ENCODE measurements around the gene ZNF408. TPM values are rescaled to one million over a fixed set of nuclear protein-coding genes. Genes with fewer than 3 reads are reported as not detected.

ZNF408 gene
- total RNA-seq, 2 experiments from 2014 or later, result 9.2 to 9.7 TPM

DNA sequence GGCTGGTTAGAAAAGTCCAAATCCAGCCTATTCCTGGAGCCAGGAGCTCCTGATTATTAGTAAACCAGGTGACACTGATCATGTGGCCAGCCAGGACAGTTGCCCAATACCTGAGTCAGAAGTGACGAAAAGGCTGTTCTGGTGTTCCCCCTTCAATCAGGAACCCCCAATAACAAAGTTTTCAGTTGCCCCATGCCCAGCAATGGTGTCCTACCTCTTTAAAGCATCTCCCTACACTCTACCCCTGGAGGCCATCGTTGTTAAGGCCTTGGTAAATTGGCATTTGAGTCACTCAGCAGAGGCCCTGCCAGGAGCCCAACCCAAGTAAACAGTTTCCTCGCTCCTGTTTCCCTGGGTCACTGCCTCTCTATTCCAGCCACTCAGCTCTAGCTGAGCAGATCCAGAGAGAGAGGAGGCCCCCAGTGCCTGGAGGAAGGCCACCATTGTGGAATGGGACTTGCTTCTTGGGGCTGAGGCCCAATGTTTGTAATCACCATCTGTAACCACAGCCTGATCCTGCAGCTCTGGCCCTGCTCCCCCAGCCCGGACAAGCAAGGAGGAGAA lies 25.5 kb upstream of the ZNF408 start:
- CTCF ChIA-PET, result interaction anchor here (0.9 to 1.5 kb wide), 4 partner anchors 9 to 137 kb away, joined by 3 to 4 read pairs (median 3); no protein-coding TSS in a partner anchor
- no peak for DNase-seq

DNA sequence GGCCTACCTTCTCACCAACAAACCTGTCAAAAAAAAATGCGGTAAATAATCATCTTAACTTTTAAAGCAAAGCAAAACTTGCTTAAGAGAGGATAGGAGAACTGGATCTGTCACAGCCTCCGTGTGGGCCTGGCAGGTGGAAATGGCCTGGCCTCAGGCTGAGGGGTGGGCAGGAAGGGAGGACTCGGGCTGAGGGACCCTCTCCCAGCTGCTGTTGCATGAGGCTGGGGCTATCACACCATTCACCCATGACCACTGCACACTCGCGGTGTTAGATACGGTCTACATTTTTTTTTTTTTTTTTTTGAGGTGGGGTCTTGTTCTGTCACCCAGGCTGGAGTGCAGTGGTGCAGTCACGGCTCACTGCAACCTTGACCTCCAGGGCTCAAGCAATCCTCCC lies 24.9 kb upstream of the ZNF408 start:
- intact Hi-C loops (cut with micrococcal nuclease), result no loop called here

More for the DNA sequence above, 25.5 kb upstream of the ZNF408 start:
- ATAC-seq, result no peak
- Mint-ChIP-seq H3K27me3 (no peaks in the 10 kb centered on the region), H3K4me1 (ENCODE audit: low read depth) (peaks cover 58% of the 10 kb centered on the region), H3K9me3 (no peaks in the 10 kb centered on the region), H3K27ac (peak overlapping the region; percentile 76), H3K4me3 (no peak overlapping the region), H3K36me3 (ENCODE audit: low read depth) (peaks cover 18% of the 10 kb centered on the region)
- TF ChIP-seq, protein P1, sequence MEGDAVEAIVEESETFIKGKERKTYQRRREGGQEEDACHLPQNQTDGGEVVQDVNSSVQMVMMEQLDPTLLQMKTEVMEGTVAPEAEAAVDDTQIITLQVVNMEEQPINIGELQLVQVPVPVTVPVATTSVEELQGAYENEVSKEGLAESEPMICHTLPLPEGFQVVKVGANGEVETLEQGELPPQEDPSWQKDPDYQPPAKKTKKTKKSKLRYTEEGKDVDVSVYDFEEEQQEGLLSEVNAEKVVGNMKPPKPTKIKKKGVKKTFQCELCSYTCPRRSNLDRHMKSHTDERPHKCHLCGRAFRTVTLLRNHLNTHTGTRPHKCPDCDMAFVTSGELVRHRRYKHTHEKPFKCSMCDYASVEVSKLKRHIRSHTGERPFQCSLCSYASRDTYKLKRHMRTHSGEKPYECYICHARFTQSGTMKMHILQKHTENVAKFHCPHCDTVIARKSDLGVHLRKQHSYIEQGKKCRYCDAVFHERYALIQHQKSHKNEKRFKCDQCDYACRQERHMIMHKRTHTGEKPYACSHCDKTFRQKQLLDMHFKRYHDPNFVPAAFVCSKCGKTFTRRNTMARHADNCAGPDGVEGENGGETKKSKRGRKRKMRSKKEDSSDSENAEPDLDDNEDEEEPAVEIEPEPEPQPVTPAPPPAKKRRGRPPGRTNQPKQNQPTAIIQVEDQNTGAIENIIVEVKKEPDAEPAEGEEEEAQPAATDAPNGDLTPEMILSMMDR (IDR thresholded peaks at IDR 0.05), result no peak
- intact Hi-C loops (cut with micrococcal nuclease), result no loop called here
- POLR2A ChIA-PET, result interaction anchor here (0.6 to 1.7 kb wide), 7 partner anchors 8 to 848 kb away, joined by 3 to 6 read pairs (median 3); partner anchors contain the start of genes ARHGAP1 and ZNF408

DNA sequence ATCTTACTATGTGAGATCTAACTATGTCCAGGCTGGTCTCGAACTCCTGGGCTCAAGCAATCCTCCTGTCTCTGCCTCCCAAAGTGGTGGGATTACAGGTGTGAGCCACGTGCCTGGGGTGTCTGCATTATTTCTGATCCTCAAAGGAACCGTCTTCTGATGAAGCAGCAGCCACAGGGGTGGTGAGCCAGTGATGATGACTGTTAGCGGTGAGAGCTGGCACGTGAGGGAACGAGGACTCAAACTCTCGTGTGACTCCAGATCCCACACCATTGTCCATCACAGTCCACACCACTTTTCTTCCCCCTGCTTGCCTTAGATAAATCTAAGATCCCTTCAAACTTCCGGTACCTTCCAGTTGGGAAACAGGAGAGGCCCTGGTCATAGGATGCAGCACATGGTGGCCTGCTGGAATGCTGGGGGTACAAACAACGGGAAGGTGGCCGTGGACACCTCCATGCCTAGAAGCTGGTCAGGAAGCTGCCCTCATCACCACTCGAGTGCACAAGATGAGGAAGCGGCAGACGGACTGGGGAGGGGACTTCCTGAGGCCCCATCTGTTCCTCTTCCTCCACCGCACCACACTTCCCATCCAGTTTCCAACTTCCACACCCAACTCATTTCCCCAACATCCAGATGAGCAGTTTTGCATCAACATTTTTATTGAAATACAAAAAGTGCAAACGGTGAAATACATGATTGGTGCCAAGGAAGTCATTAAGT lies 24.2 kb upstream of the ZNF408 start:
- Mint-ChIP-seq H3K36me3 (ENCODE audit: low read depth) (peaks cover 16% of the 10 kb centered on the region), H3K27me3 (no peaks in the 10 kb centered on the region), H3K9me3 (no peaks in the 10 kb centered on the region), H3K4me1 (ENCODE audit: low read depth) (peaks cover 49% of the 10 kb centered on the region), H3K4me3 (no peak overlapping the region), H3K27ac (peak overlapping the region; percentile 12)
- CTCF ChIA-PET, result interaction anchor here (0.7 kb wide), 1 partner anchor 17 kb away, joined by 4 read pairs; no protein-coding TSS in a partner anchor
- POLR2A ChIA-PET, result no interaction called here
- ATAC-seq, result no peak
- DNase-seq, result no peak
- TF ChIP-seq, protein P1 (IDR thresholded peaks at IDR 0.05), result no peak
- intact Hi-C loops (cut with micrococcal nuclease), result no loop called here

More for the DNA sequence above, 24.9 kb upstream of the ZNF408 start:
- no peak overlapping the region for H3K4me3 Mint-ChIP-seq
- H3K9me3 Mint-ChIP-seq, result no peaks in the 10 kb centered on the region
- ChIA-PET CTCF (interaction anchor here (0.7 kb wide), 1 partner anchor 16 kb away, joined by 4 read pairs; no protein-coding TSS in a partner anchor), POLR2A (interaction anchor here (0.6 kb wide), 1 partner anchor 847 kb away, joined by 3 read pairs; no protein-coding TSS in a partner anchor)
- H3K4me1 Mint-ChIP-seq (ENCODE audit: low read depth), result peaks cover 53% of the 10 kb centered on the region
- TF ChIP-seq, protein P1 (IDR thresholded peaks at IDR 0.05), result no peak
- DNase-seq, result no peak
- ATAC-seq, result no peak
- peaks cover 17% of the 10 kb centered on the region for H3K36me3 Mint-ChIP-seq (ENCODE audit: low read depth)
- no peaks in the 10 kb centered on the region for H3K27me3 Mint-ChIP-seq
- no peak overlapping the region for H3K27ac Mint-ChIP-seq

DNA sequence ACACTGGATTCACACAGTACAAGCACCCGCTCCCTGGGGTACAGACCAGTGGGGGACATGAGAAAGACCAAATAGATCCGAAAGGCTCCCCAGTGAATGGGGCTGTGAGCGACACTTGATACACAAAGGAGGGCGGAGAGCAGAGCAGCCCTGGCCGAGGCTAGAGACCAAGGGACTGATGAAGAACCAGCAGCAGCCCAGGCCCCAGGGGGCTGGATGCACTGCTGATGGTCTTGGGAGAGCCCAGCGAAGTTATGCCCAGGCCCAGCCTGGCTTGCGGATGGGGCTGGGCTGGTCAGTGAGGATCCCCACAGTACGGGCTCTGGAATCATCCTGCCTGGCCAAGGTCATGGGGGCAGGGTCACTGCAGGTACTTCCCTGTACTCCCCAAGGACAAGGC lies 23.7 kb upstream of the ZNF408 start:
- ATAC-seq, result no peak
- DNase-seq, result no peak
- intact Hi-C loops (cut with micrococcal nuclease), result no loop called here
- Mint-ChIP-seq H3K36me3 (ENCODE audit: low read depth) (peaks cover 16% of the 10 kb centered on the region), H3K27ac (peak overlapping the region; percentile 12), H3K27me3 (no peaks in the 10 kb centered on the region), H3K4me1 (ENCODE audit: low read depth) (peaks cover 43% of the 10 kb centered on the region), H3K9me3 (no peaks in the 10 kb centered on the region), H3K4me3 (no peak overlapping the region)
- CTCF ChIA-PET, result no interaction called here
- POLR2A ChIA-PET, result interaction anchor here (1.2 kb wide), 1 partner anchor 8 kb away, joined by 3 read pairs; no protein-coding TSS in a partner anchor
- TF ChIP-seq, protein P1 (IDR thresholded peaks at IDR 0.05), result no peak

Data from activated CD8-positive, alpha-beta T cell treated with anti-CD3 and anti-CD28 coated beads for 36 hours (primary cell).